ENCODE data around the gene ZNF331.
"Not testable (repeated sequence)": the region's sequence is repeated elsewhere in the genome, so short reads cannot be mapped to it uniquely, and the experiment has no call there.

- TF ChIP-seq CTCF (IDR thresholded peaks at IDR 0.05; ENCODE audit: low read length); EZH2 (IDR thresholded peaks at IDR 0.05; ENCODE audit: borderline replicate concordance, low read length): not testable (repeated sequence)
Observed at GRCh38 chr19:53515047-53515446, 22.9 kb upstream of the ZNF331 start.
